GM19193 (cell line): ENCODE measurements around the gene FAM83F.

Experiments
- POLR2A ChIP-seq: IDR thresholded peaks from 4 replicates; pipeline ENCODE4 v1.6.1; 2011; ENCODE audit not compliant: insufficient read depth, insufficient read length; ENCODE audit errors: extremely low read depth

The FAM83F gene

DNA sequence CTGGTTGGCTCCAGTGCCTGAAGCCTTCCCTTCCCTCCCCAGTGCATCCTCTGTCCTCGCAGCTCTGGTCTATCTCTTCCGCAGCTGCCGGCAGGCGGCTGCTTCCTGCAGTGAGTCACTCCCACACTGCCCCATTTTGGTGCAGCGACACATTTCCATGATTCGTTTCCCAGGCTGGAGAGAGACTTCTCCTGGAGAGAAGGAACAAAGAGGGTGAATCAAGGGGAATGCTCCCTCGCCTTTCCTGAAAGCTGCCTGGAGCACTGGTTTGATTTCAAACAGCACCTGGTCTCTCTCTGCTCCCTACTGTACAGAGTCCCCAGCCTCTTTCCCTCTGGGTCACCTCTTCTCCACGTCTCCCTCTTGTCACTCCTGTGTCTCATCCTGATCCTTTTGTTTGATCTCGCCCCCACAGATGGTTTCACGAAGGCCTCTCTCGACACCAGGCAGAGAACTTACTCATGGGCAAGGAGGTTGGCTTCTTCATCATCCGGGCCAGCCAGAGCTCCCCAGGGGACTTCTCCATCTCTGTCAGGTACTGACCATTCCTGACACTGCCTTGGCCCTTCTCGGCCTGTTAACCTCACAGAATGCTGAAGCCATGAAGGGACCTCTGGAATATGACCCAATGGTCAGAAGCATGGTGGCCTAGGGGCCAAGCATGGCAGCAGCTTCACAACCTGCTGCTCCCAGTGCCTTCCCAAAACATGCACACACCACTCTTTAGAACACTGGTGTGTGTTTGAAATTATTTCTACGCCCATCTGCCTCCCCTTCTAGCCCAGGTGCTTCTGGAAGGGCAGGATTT, 34.9 kb upstream of the FAM83F start, which contains the start of gene TMA7B:
Gene TMA7B (plus strand): TSS at position 758 of the 808 bp plus-strand sequence. CDS start 3,978 bp downstream, outside the sequence.
- no peak for TF ChIP-seq POLR2A

DNA sequence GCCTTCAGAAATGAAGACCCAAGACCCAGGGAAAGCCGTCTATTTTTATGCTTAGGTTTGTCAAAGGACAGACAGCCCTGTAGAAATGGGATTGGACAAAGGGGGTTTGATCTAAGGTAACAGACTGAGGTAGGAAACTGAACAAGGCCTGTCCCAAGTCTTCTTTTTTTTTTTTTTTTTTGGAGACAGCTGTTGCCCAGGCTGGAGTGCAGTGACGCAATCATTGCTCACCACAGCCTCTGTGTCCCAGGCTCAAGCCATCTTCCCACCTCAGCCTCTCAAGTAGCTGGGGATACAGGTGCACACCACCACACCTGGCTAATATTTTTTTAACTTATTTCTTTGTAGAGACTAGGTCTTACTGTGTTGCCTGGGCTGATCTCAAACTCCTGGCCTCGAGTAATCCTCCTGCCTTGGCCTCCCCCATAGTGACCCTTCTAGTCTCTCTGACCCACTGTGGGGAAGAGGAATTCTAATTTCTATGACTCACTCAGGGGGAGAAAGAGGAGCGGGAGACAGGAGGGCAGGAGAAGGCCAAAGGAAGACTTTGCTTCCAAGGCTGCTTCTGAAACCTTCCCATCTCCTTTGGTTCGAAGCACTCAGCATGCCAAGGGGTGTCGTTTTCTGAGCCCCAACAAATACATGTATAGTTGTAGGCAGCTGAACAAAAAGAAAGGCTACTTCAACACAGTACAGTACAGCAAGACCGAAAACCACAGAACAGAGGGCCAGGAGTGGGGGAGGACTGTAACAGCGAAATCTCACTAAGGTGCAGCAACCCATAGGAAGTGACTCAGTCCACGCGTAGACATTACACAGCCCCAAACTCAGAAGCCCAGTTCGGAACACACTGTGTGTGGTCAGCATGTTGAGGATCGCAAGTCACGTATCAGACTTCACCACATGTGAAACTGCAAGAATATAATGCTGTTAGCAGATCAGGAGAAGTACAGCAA, 33.7 kb upstream of the FAM83F start:
- TF ChIP-seq POLR2A, result no peak

DNA sequence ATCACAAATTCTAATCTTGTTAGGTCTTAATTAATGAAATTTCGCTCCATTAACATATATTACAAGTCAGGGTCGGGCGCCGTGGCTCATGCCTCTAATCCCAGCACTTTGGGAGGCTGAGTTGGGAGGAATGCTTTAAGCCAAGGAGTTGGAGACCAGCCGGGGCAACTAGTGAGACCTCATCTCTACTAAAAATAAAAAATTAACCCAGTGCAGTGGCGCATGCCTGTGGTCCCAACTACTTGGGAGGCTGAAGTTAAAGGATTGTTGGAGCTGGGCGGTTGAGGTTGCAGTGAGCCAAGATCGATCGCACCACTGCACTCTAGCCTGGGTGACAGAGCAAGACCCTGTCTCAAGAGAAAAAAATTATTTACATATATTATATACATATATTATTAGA, 32.7 kb upstream of the FAM83F start:
- no peak for TF ChIP-seq POLR2A

DNA sequence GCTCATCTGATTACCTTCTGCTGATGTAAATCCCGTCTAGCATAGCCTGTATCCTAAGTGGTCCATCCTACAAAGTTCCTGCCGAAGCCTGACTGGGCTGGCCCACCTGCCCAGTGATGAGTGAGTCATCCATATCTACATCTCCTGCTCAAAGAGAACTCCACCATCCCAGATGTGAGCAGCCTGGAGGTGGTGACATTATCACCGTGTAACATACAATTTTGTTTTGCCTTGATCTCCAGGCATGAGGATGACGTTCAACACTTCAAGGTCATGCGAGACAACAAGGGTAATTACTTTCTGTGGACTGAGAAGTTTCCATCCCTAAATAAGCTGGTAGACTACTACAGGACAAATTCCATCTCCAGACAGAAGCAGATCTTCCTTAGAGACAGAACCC, 29.0 kb upstream of the FAM83F start:
- TF ChIP-seq POLR2A, result no peak

DNA sequence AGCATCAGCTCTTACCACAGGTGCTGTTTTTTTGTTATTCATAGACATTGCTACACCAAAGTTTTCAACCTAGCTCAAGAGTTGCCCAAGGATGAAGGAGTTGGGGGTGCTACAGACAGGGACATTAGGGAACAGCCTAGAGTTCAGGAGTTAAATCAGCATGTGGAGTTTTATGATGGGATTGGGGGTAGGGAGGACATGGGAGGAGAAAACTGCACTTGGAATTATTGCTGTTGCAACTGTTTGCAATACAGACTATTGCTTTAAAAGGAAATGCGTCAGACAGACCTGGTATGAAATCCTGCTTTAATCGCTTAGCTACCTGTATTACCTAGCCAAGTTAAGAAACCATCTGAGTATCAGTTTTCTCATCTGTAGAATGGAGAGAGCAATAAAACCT, 28.3 kb upstream of the FAM83F start:
- TF ChIP-seq POLR2A, result no peak

DNA sequence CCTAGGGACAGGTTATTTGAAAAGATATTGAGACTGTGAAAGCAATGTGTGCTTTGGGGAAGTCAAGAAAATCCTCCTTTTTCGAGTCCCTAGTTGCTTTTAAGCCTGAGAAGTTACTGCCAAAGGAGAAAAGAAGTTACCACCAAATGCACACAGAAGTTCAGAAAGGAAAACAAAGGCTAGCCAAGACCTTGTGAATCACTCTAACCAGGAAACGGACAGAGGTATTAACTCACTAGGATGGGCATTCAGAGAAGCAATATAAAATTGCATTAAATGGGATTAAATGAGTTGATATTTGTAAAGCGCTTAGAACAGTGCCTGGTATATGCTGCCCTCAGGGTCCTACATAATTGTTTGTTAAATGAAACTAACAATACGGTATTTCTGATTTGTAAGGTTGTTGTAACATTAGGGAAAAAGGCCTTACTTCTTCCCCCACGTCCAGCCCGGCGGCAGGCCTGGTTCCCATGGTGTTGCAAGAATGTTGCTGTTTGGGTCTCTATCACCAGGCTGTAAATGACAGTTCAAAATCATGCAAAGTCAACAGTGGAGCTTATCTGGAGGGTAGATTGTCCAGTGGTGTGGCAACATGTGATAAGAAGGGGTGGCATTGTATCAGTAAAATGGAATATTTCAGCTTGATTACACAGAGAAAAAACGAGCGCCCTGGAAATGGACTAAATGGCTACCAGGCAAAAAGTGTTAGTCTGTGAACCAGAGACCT, 27.5 kb upstream of the FAM83F start:
- TF ChIP-seq POLR2A, result no peak

DNA sequence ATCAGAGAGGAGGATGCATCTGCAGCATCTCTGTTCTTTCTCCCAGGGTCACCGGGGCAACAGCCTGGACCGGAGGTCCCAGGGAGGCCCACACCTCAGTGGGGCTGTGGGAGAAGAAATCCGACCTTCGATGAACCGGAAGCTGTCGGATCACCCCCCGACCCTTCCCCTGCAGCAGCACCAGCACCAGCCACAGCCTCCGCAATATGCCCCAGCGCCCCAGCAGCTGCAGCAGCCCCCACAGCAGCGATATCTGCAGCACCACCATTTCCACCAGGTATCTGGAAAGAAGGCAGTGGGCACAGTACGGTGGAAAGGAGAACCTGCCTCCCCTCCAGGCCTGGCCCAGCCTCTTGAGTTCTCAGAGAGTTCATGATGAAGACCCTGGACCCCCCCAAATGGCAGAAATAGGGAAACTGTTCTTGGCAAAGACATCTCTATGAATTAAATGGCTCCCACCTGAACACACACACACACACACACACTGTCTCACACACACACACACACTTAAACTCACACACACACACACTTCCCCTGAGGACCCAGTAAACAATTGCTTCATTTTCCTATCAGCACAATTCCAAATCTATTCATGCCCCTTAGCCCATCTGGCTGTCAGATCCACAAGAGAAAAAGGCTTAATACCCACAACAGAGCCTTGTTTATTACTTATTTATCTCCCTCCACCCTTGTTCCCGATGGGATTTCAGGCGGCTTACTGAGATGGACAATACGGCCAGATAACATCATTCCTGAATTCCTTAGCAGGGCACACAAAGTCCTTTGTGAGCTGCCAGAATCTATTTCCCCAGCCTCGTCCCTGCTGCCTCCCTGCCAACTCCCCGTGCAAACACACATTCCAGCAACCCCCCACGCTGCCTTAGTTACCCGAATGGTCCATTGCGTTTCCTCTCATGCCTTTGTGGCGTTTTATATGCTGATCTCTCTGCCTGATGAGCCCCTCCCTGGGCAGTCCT, 26.5 kb upstream of the FAM83F start:
- TF ChIP-seq POLR2A, result no peak

DNA sequence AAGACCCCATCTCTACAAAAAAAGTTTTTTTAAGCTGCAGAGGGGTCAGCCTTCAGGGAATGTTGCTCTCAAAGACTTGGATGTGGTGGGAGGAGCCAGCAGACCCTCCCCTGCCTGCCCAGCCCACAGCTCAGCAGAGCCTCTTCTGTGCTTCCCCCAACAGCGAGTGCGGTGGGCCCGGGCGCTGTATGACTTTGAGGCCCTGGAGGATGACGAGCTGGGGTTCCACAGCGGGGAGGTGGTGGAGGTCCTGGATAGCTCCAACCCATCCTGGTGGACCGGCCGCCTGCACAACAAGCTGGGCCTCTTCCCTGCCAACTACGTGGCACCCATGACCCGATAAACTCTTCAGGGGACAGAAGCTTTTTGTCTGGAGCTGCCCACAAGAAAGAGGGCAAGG, 24.0 kb upstream of the FAM83F start:
- TF ChIP-seq POLR2A, result no peak

DNA sequence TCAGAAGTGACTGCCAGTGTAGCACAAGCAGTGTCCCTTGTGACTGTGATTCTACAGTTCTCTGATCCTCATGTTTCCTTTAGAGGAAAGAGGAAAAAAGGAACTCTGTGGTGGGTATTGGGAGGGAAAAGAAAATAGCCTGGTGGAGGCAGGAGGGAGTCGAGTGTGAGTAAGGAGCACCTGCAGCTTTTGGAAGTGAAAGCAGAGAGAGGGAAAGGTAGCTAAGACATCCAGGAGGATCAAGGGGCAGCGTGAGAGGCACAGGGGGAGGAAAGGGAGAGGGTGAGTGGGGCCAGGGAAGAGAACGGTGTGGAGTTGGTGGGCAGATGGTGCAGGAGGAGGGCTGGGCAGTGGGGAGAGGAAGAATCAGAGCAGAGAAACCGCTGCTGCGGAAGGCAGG, 22.1 kb upstream of the FAM83F start:
- TF ChIP-seq POLR2A, result no peak

DNA sequence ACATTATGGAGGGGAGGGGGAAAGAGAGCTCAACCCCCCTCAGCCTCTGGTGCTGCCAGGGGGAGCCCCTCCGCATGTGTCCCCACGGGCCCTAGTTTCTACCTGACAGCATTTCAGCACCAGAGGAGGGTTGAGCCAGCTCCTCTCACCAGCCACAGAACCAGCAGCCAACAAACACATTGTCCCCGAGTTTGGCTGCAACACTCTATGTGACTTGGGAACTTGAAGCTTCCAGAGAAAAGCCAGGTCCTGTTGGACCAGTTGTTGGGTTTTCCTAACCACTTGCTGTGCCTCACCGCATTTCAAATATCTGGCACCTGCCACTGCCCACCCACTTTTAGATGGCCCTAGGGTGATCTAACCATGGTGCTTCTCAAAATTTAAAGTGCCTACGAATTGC, 21.1 kb upstream of the FAM83F start:
- TF ChIP-seq POLR2A, result no peak

DNA sequence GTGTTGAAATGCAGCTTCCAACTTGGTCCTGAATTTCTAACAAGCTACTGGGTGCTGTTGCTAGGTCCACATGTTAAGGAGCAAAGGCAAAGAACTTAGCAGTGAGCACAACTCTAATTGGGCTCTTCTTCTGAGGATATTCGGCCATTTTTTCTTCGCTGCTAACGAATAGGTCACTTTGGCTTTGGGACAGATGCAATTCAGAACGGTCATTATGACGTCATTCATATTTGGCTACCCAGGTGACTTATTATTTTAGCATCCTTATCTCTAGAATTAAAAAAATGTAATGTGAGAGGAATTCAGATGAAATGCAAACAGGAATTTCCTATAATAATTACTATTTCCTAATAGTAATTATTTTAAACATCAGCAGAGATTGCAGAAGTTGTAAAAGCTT, 20.7 kb upstream of the FAM83F start:
- no peak for TF ChIP-seq POLR2A

DNA sequence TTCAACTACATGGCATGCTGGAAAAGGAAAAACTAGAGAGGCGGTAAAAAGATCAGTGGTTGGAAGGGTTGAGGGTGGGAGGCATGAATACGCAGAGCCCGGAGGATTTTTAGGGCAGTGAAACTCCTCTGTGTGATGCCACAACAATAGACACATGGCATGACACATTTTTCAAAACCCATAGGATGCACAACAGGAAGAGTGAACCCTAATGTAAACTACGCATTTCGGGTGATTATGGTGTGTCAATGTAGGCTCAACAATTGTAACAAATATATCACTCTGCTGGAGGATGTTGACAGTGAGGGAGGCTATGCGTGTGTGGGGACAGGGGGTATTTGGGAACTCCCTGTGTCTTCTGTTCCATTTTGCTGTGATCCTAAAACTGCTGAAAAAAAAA, 15.7 kb upstream of the FAM83F start:
- no peak for TF ChIP-seq POLR2A

DNA sequence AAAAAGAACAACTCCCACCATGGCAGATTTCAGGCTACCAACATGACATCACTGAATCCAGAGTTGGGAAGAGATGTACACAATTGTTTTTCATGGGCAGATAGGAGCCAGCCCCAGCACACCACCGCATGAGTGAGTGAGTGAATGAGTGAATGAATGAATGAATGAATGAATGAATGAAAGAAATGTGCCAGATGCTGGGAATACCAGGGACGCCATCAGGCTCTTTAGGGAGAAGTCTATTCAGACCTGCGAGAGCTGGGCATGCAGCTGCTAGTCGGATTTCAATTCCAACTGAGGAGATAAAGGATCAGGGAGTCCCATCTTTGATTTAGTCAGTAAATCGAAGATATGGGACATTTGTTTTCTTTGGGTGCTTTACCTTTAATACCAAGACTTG, 15.3 kb upstream of the FAM83F start:
- TF ChIP-seq POLR2A, result no peak

DNA sequence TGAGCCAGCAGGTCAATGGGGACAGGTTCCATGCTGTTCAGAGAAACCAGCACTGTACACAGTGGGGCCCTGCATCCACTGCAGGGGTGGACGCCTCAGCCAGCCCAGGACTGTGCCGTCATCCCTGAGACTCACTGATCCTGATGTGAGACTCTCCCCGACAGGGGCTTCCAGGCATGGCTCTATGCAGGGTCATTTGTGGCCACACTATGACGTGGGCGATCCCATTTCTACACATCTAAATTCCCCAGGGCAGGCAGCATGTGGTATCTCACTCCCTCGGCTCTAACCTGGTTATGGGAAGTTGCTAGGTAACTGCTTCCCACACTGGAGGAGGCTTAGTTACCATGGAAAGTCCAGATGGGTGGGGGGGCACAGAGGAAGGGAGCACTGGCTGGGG, 14.2 kb upstream of the FAM83F start:
- no peak for TF ChIP-seq POLR2A
